GM12878 (cell line): ENCODE measurements around the gene CITED2. TPM values are rescaled to one million over a fixed set of nuclear protein-coding genes. Genes with fewer than 3 reads are reported as not detected.
A peak's percentile ranks its signal among the peaks of the same experiment; 100 is the strongest.

ENCODE experiments used
- ATAC-seq: fragments of 200-7000 bp; cut with Tn5 transposase; 3 replicates; pipeline ENCODE4 v1.9.1; 2020; ENCODE audit warnings: mild to moderate bottlenecking, moderate library complexity
- BruUV-seq: library from RNA; stranded (reverse); fragments of 400-500 nt; replicated peaks from 2 replicates; lab custom pipeline; 2021; lab: Mats Ljungman, UMichigan
- CTCF ChIA-PET: fragments of 300-600 bp; sonication (Branson Sonifier 250); formaldehyde crosslinking; extraction: SDS; loops from one replicate; lab custom pipeline; 2021; ENCODE audit warnings: inconsistent platforms; lab: Yijun Ruan, JAX
- POLR2A ChIA-PET: fragments of 350-600 bp; formaldehyde crosslinking; extraction: SDS; loops from one replicate; lab custom pipeline; 2021; ENCODE audit warnings: inconsistent platforms; lab: Charles Lee
- RAD21 ChIA-PET: fragments of 300-600 bp; sonication (Branson Sonifier 250); formaldehyde crosslinking; loops from one replicate; lab custom pipeline; 2023; ENCODE audit warnings: antibody characterized with exemption; ENCODE audit not compliant: unreplicated experiment; lab: Charles Lee
- SMC1A ChIA-PET: fragments of 300-600 bp; sonication (Branson Sonifier 250); formaldehyde crosslinking; loops from one replicate; lab custom pipeline; 2023; ENCODE audit not compliant: unreplicated experiment, uncharacterized antibody; lab: Charles Lee
- DNase-seq: peaks from one replicate; pipeline ENCODE4 v3.0.0-alpha.2; 2011; ENCODE audit warnings: low read depth, low spot score
- FAIRE-seq: peaks from 3 replicates; lab custom pipeline; 2011; peaks lifted over from hg19 to GRCh38; lab: Jason Lieb, UNC
- H2AFZ ChIP-seq: 2 replicates; pipeline ENCODE4 v1.6.0; 2011; ENCODE audit warnings: low read depth, low read length, control low read depth; ENCODE audit not compliant: control insufficient read depth
- H3K27ac ChIP-seq: 2 replicates; pipeline ENCODE4 v1.5.1; 2011; ENCODE audit warnings: control low read depth; ENCODE audit not compliant: control insufficient read depth, insufficient read depth
- H3K27me3 ChIP-seq, 2 experiments: replicated peaks in 1 of 2; 2 replicates each; pipeline versions ENCODE4 v1.6.0 to v1.6.1; 2011; ENCODE audit warnings: low read length in 1 of 2; ENCODE audit not compliant: control insufficient read depth in 2 of 2, insufficient read depth in 2 of 2
- H3K36me3 ChIP-seq, 2 experiments: 2 replicates each; pipeline ENCODE4 v1.5.1; 2011; ENCODE audit warnings: low read length in 1 of 2; ENCODE audit not compliant: control insufficient read depth in 2 of 2, insufficient read depth in 2 of 2
- H3K4me1 ChIP-seq: 2 replicates; pipeline ENCODE4 v1.6.1; 2011; ENCODE audit warnings: mild to moderate bottlenecking, low read length, moderate library complexity, mixed read lengths; ENCODE audit not compliant: control insufficient read depth, insufficient read depth
- H3K4me2 ChIP-seq: 2 replicates; pipeline ENCODE4 v1.6.0; 2011; ENCODE audit warnings: control low read depth; ENCODE audit not compliant: control insufficient read depth, insufficient read depth
- H3K4me3 ChIP-seq: fragments of 200-600 bp; sonication (generic); 2 replicates; pipeline ENCODE4 v1.5.1; 2016
- H3K79me2 ChIP-seq: 2 replicates; pipeline ENCODE4 v1.6.0; 2011; ENCODE audit warnings: low read length; ENCODE audit not compliant: control insufficient read depth, insufficient read depth
- H3K9ac ChIP-seq: 2 replicates; pipeline ENCODE4 v1.8.0; 2011; ENCODE audit warnings: low read length, control low read depth, mixed read lengths; ENCODE audit not compliant: control insufficient read depth, insufficient read depth
- H3K9me3 ChIP-seq: replicated peaks from 3 replicates; pipeline ENCODE4 v1.5.1; 2011; ENCODE audit warnings: mild to moderate bottlenecking, low read length; ENCODE audit not compliant: control insufficient read depth, insufficient read depth
- H4K20me1 ChIP-seq: 2 replicates; pipeline ENCODE4 v1.6.0; 2011; ENCODE audit not compliant: control insufficient read depth, insufficient read depth
- BRCA1 ChIP-seq: IDR thresholded peaks from 2 replicates; pipeline ENCODE4 v1.6.1; 2011; ENCODE audit warnings: low read depth, low read length, improper control_type of control experiment
- CHD4 ChIP-seq: fragments of 200-600 bp; sonication (generic); IDR thresholded peaks from 2 replicates; pipeline ENCODE4 v1.6.1; 2016; ENCODE audit warnings: mild to moderate bottlenecking
- EED ChIP-seq: sonication (generic); IDR thresholded peaks from 2 replicates; pipeline ENCODE4 v1.6.1; 2016; ENCODE audit warnings: antibody characterized with exemption, low read depth
- HDAC2 ChIP-seq: fragments of 200-600 bp; sonication (generic); IDR thresholded peaks from 2 replicates; pipeline ENCODE4 v1.6.1; 2017
- IKZF1 ChIP-seq: fragments of 450-650 bp; conservative IDR thresholded peaks from 2 replicates; pipeline ENCODE4 v1.6.1; 2017; ENCODE audit warnings: antibody characterized with exemption, mild to moderate bottlenecking
- MTA3 ChIP-seq: IDR thresholded peaks from 2 replicates; pipeline ENCODE4 v1.6.1; 2012; ENCODE audit warnings: low read length, inconsistent platforms, borderline replicate concordance
- POLR2AphosphoS2 ChIP-seq: IDR thresholded peaks from 2 replicates; pipeline ENCODE4 v1.6.1; 2011; ENCODE audit warnings: low read depth, mild to moderate bottlenecking, low read length, improper control_type of control experiment, moderate library complexity
- RUNX3 ChIP-seq: IDR thresholded peaks from 2 replicates; pipeline ENCODE4 v1.6.1; 2012; ENCODE audit warnings: low read length, inconsistent platforms
- SPI1 ChIP-seq: IDR thresholded peaks from 2 replicates; pipeline ENCODE4 v1.6.1; 2011; ENCODE audit warnings: low read depth, mild to moderate bottlenecking, low read length, moderate library complexity, borderline replicate concordance; ENCODE audit not compliant: insufficient read depth
- SRF ChIP-seq, 2 experiments: IDR thresholded peaks; 2 replicates each; pipeline ENCODE4 v1.6.1; 2011; ENCODE audit warnings: low read depth in 2 of 2, low read length in 2 of 2, mild to moderate bottlenecking in 1 of 2, moderate library complexity in 1 of 2
- TCF12 ChIP-seq: IDR thresholded peaks from 2 replicates; pipeline ENCODE4 v1.6.1; 2011; ENCODE audit warnings: low read depth, mild to moderate bottlenecking, low read length
- YBX1 ChIP-seq: fragments of 450-650 bp; IDR thresholded peaks from 2 replicates; pipeline ENCODE4 v1.6.1; 2016; ENCODE audit warnings: antibody characterized with exemption
- WGBS: methylation state at CpG from one replicate; pipeline ENCODE4 v1.1.6; 2016; ENCODE audit warnings: low lambda C conversion rate; ENCODE audit not compliant: insufficient replicate concordance, insufficient coverage; ENCODE audit errors: missing lambda C conversion rate; 5-methylcytosine and 5-hydroxymethylcytosine counted together
- in situ Hi-C: fragments of 300-500 bp; cut with MboI; formaldehyde crosslinking; loops from 9 replicates; pipeline ENCODE4 v1.14.3; 2018; ENCODE audit warnings: mixed read lengths
- intact Hi-C: fragments of 100-400 bp; cut with micrococcal nuclease; formaldehyde crosslinking; loops from one replicate; pipeline ENCODE4 v1.14.2; 2022; ENCODE audit not compliant: unreplicated experiment
- polyA plus RNA-seq, 11 experiments: library from polyadenylated mRNA; depleted of rRNA in 4 of 11; unstranded in 6 of 11; stranded (reverse) in 5 of 11; fragments of >200 nt; fragmentation: Nextera tagmentation in 4 of 11; fragmentation: Illumina TruSeq in 1 of 11; extraction: Ambion mirVana in 4 of 11; extraction: Trizol in 1 of 11; gene quantifications; 1 replicate in 1 of 11; 2 replicates in 10 of 11; pipeline versions ENCODE4 v1.2.1 to v1.2.3, GENCODE V29; 2011 to 2016; ENCODE audit warnings: inconsistent platforms in 2 of 11, missing spikeins in 2 of 11, low read depth in 1 of 11
- total RNA-seq, 4 experiments: library from RNA; depleted of rRNA in 3 of 4; stranded (reverse); fragments of >200 nt in 3 of 4; fragmentation: Illumina TruSeq in 1 of 4; extraction: Trizol in 1 of 4; gene quantifications; 2 replicates each; pipeline versions ENCODE4 v1.2.1 to v1.2.3, GENCODE V29; 2013 to 2021
- TF ChIP-seq, protein P1 (sequence below): fragments of 450-650 bp; IDR thresholded peaks from 2 replicates; pipeline ENCODE4 v1.6.1; 2017; ENCODE audit warnings: low read depth, mild to moderate bottlenecking, moderate library complexity

The CITED2 gene
- total and polyA plus RNA-seq, 10 of the 15 experiments (the other 5 are each of a cell fraction or from before 2014, with no cell fraction given): 0.08 to 20.0 (median 7.3) TPM

DNA sequence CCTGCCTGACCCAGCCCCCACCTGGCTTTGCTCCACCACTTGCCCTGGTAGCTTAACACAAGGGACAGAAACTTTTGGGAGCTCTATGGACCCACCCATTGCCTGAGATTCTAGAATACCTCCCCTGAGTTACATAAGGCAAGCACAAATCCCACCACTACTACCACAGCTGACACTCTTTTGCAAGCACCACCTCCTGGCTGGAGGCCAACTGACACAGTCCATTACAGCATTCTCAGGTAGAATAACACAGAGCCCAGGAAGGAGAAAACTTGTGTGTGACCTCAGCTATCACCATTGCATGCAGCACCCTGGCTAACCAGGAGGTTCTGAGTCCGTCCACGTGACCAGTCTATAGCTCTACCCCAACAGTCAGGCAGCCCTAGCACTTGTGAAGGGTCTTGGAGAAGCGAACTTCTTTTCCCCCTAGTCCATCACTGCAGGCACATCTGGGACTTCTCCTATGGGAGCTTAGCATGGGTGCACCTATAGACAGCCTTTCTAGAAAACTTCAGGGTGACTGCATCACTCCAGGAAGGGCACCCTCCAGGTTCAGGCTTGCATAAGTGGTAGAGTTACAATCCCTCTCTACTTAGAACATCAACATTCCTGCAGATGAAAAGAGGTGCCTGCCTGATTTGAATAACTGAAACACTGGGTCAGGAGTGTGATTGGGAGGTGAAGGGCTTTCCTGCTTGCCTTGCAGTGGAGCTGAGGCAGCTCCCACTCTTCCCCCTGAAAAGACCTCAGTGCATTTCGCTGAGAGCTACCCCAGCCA lies 30.1 kb downstream of the CITED2 start:
- intact Hi-C loops (no loop called here), in situ Hi-C loops (no loop called here)
- no TSS peak for BruUV-seq
- Histone ChIP-seq H3K27me3 (no peaks in the 10 kb centered on the region), H3K79me2 (no peaks in the 10 kb centered on the region), H3K4me3 (no peak overlapping the region), H3K27ac (no peak overlapping the region), H3K36me3 (no peaks in the 10 kb centered on the region), H2AFZ (no peak overlapping the region), H4K20me1 (no peaks in the 10 kb centered on the region), H3K4me2 (no peak overlapping the region), H3K4me1 (peaks cover 6% of the 10 kb centered on the region), H3K9ac (no peak overlapping the region), H3K9me3 (no peaks in the 10 kb centered on the region)
- no peak for DNase-seq
- ATAC-seq: no peak
- SMC1A ChIA-PET: interaction anchor here (0.9 to 4.0 kb wide), 10 partner anchors 8 to 529 kb away, joined by 3 to 11 read pairs (median 4); no protein-coding TSS in a partner anchor
- RAD21 ChIA-PET: interaction anchor here (1.6 kb wide), 1 partner anchor 53 kb away, joined by 5 read pairs; the partner anchor contains the start of gene TXLNB
- no peak for FAIRE-seq
- WGBS: 60% methylated on average over 4 of the region's 4 CpGs
- POLR2A ChIA-PET: interaction anchor here (1.5 kb wide), 1 partner anchor 10 kb away, joined by 3 read pairs; no protein-coding TSS in a partner anchor
- CTCF ChIA-PET: interaction anchor here (0.9 to 4.8 kb wide), 6 partner anchors 8 to 240 kb away, joined by 3 to 15 read pairs (median 6); no protein-coding TSS in a partner anchor
- TF ChIP-seq HDAC2 (no peak), YBX1 (no peak)

DNA sequence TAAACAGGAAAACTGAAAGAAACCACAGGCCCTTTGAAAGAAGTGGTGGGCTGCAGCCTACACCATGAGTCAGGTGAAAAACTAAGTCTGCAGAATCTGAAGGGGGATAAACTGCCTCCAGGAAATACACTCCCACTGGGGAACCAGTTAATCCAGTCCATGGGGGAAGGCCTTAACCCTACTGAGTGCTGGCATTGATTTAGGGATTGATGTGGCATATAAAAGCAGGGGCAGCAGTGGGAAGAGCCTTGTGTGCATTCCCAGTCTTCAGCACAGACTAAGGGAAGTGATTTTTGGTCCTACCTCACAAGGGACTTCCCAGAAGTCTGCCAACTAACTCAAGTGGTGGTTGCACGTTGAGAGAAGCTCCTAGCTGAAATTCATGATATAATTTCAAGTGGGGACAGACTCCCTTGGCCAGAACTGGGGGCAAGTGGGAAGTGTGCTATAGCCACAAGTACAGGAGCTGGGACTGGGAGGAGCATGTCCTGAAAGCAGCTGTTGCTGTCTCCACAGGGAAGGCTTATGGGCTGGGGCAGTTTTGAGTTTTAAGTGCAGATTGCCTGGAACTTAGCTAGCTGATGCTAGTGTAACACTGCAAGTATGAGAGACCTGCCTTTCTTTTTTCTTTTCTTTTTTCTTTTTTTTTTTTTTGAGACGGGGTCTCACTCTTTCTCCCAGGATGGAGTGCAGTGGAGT lies 31.2 kb downstream of the CITED2 start:
- ChIA-PET CTCF (interaction anchor here (0.6 to 4.8 kb wide), 5 partner anchors 11 to 124 kb away, joined by 3 to 15 read pairs (median 7); no protein-coding TSS in a partner anchor), POLR2A (interaction anchor here (0.6 kb wide), 1 partner anchor 74 kb away, joined by 3 read pairs; no protein-coding TSS in a partner anchor), RAD21 (interaction anchor here (0.6 to 1.6 kb wide), 2 partner anchors 51 to 288 kb away, joined by 3 to 5 read pairs; partner anchors contain the start of gene TXLNB), SMC1A (interaction anchor here (0.6 to 4.0 kb wide), 7 partner anchors 11 to 528 kb away, joined by 3 to 11 read pairs (median 6); no protein-coding TSS in a partner anchor)
- in situ Hi-C loops: no loop called here
- 0% methylated on average over 1 of the region's 2 CpGs for WGBS
- DNase-seq (no peak), ATAC-seq (peak; percentile 27; the same call in 2 of the 3 replicates), FAIRE-seq (no peak)
- Histone ChIP-seq H3K4me1 (peaks cover 6% of the 10 kb centered on the region), H2AFZ (peak overlapping the region; percentile 63), H3K27me3 (no peaks in the 10 kb centered on the region), H3K4me2 (0 out of 2 replicates have a peak overlapping the region, but pooled peaks have one; percentile 38), H3K4me3 (no peak overlapping the region), H3K36me3 (no peaks in the 10 kb centered on the region), H3K9ac (no peak overlapping the region), H4K20me1 (no peaks in the 10 kb centered on the region), H3K27ac (0 out of 2 replicates have a peak overlapping the region, but pooled peaks have one; percentile 0), H3K9me3 (no peaks in the 10 kb centered on the region), H3K79me2 (no peaks in the 10 kb centered on the region)
- intact Hi-C loops: no loop called here
- no TSS peak for BruUV-seq
- TF ChIP-seq BRCA1 (no peak), CHD4 (no peak), SPI1 (0 out of 2 replicates have a peak, but pooled peaks have one; percentile 3), TCF12 (no peak), RUNX3 (0 out of 2 replicates have a peak, but pooled peaks have one; percentile 8), POLR2AphosphoS2 (no peak), EED (no peak), IKZF1 (0 out of 2 replicates have a peak, but pooled peaks have one; percentile 28), MTA3 (no peak), SRF (IDR thresholded peaks at IDR 0.05; ENCODE audit: low read depth in 2 of 2, low read length in 2 of 2) (no peak)
- TF ChIP-seq, protein P1, sequence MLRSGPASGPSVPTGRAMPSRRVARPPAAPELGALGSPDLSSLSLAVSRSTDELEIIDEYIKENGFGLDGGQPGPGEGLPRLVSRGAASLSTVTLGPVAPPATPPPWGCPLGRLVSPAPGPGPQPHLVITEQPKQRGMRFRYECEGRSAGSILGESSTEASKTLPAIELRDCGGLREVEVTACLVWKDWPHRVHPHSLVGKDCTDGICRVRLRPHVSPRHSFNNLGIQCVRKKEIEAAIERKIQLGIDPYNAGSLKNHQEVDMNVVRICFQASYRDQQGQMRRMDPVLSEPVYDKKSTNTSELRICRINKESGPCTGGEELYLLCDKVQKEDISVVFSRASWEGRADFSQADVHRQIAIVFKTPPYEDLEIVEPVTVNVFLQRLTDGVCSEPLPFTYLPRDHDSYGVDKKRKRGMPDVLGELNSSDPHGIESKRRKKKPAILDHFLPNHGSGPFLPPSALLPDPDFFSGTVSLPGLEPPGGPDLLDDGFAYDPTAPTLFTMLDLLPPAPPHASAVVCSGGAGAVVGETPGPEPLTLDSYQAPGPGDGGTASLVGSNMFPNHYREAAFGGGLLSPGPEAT: no peak
